OCI-LY3 (cell line): ENCODE results near the gene TCP11.

Experiments used
- EZH2phosphoT487 ChIP-seq: fragments of 200-600 bp; shearing (Covaris generic); IDR thresholded peaks from 2 replicates; pipeline ENCODE4 v1.6.1; 2018; ENCODE audit warnings: antibody characterized with exemption, mixed run types, low read depth
- TF ChIP-seq, protein P1 (sequence below): fragments of 200-600, 300-600 bp; sonication (generic); IDR thresholded peaks from 2 replicates; pipeline ENCODE4 v1.5.1; 2014; ENCODE audit warnings: antibody characterized with exemption, low read length, low read depth

DNA sequence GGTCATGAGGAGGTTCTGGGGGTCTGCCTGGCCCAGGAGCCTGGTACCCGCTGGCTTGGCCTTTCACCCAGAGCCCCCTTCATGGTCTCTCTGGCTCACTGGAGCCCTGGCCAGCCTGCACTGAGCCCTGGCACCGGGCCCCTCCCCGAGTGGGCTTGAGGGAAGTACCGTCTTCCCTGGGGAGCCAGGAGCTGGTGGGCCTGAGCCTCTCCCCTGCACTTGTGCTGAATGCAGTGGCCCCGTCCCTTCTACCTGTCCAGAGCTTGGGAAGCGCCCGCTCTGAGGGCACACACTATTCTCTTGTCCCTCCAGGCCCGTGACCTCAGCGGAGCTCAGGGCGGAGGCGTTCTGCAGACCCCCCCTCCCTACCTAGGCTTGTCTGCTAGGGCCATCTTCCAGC is 62.2 kb downstream of the TCP11 start:
- TF ChIP-seq, protein P1, sequence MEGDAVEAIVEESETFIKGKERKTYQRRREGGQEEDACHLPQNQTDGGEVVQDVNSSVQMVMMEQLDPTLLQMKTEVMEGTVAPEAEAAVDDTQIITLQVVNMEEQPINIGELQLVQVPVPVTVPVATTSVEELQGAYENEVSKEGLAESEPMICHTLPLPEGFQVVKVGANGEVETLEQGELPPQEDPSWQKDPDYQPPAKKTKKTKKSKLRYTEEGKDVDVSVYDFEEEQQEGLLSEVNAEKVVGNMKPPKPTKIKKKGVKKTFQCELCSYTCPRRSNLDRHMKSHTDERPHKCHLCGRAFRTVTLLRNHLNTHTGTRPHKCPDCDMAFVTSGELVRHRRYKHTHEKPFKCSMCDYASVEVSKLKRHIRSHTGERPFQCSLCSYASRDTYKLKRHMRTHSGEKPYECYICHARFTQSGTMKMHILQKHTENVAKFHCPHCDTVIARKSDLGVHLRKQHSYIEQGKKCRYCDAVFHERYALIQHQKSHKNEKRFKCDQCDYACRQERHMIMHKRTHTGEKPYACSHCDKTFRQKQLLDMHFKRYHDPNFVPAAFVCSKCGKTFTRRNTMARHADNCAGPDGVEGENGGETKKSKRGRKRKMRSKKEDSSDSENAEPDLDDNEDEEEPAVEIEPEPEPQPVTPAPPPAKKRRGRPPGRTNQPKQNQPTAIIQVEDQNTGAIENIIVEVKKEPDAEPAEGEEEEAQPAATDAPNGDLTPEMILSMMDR = no peak
- no peak for TF ChIP-seq EZH2phosphoT487
